Suprapubic skin (tissue), 4 donors: ENCODE data around the gene DISC1. TPM values are rescaled to one million over a fixed set of nuclear protein-coding genes. Genes with fewer than 3 reads are reported as not detected.

Experiments
- DNase-seq, 2 donors: peaks; one replicate each; pipeline ENCODE4 v3.0.0-alpha.2; 2019; ENCODE audit warnings: low spot score in 2 of 2
- H3K27ac ChIP-seq: fragments of 200-600 bp; sonication (generic); one replicate; pipeline ENCODE4 v1.5.1; 2019
- H3K27me3 ChIP-seq: fragments of 200-600 bp; sonication (generic); one replicate; pipeline ENCODE4 v1.5.1; 2019
- H3K36me3 ChIP-seq: fragments of 200-600 bp; sonication (generic); one replicate; pipeline ENCODE4 v1.5.1; 2019
- H3K4me1 ChIP-seq: fragments of 200-600 bp; sonication (generic); one replicate; pipeline ENCODE4 v1.5.1; 2019
- H3K4me3 ChIP-seq: fragments of 200-600 bp; sonication (generic); one replicate; pipeline ENCODE4 v1.5.1; 2019; ENCODE audit warnings: mild to moderate bottlenecking
- H3K9me3 ChIP-seq: fragments of 200-600 bp; sonication (generic); one replicate; pipeline ENCODE4 v1.5.1; 2019
- CTCF ChIP-seq, 2 donors: fragments of 200-600 bp in 1 of 2; fragments of 450-650 bp in 1 of 2; sonication (generic) in 1 of 2; IDR thresholded peaks; one replicate each; pipeline ENCODE4 v1.5.1; 2016 to 2019; ENCODE audit warnings: antibody characterized with exemption in 2 of 2, mild to moderate bottlenecking in 1 of 2, moderate library complexity in 1 of 2
- EP300 ChIP-seq: sonication (generic); formaldehyde crosslinking; IDR thresholded peaks from one replicate; pipeline ENCODE4 v1.6.1; 2017; ENCODE audit warnings: antibody characterized with exemption
- POLR2A ChIP-seq, 2 donors: fragments of 450-650 bp; IDR thresholded peaks; one replicate each; pipeline ENCODE4 v1.6.1; 2017; ENCODE audit warnings: antibody characterized with exemption in 2 of 2, mild to moderate bottlenecking in 2 of 2, moderate library complexity in 2 of 2
- POLR2AphosphoS5 ChIP-seq, 3 donors: sonication (generic); formaldehyde crosslinking; IDR thresholded peaks; one replicate each; pipeline ENCODE4 v1.6.1; 2017; ENCODE audit warnings: antibody characterized with exemption in 3 of 3
- WGBS: methylation state at CpG from one replicate; pipeline ENCODE4 v1.1.5; 2018; 5-methylcytosine and 5-hydroxymethylcytosine counted together
- total RNA-seq, 4 donors: library from RNA; depleted of rRNA; stranded (reverse); fragments of >200 nt; gene quantifications; one replicate each; pipeline ENCODE4 v1.1.0, GENCODE V29; 2016

Gene DISC1
- total RNA-seq, 4 donors from 2014 or later, result 3.0 to 8.4 (median 5.2) TPM

GRCh38 chr1:231919239-231919885 is 292.8 kb downstream of the DISC1 start:
- no peaks in the 10 kb centered on the region for H3K9me3 ChIP-seq
- no peaks in the 10 kb centered on the region for H3K36me3 ChIP-seq
- DNase-seq, result no peak
- peaks cover 9% of the 10 kb centered on the region for H3K4me1 ChIP-seq
- 54% methylated on average over 4 of the region's 4 CpGs for WGBS
- H3K27me3 ChIP-seq, result no peaks in the 10 kb centered on the region
- no peak for TF ChIP-seq EP300
- no peak for TF ChIP-seq POLR2AphosphoS5 (IDR thresholded peaks at IDR 0.05)
- no peak for TF ChIP-seq POLR2A (IDR thresholded peaks at IDR 0.05)
- TF ChIP-seq CTCF (IDR thresholded peaks at IDR 0.05), result no peak
- no peak overlapping the region for H3K4me3 ChIP-seq
- no peak overlapping the region for H3K27ac ChIP-seq

DNA sequence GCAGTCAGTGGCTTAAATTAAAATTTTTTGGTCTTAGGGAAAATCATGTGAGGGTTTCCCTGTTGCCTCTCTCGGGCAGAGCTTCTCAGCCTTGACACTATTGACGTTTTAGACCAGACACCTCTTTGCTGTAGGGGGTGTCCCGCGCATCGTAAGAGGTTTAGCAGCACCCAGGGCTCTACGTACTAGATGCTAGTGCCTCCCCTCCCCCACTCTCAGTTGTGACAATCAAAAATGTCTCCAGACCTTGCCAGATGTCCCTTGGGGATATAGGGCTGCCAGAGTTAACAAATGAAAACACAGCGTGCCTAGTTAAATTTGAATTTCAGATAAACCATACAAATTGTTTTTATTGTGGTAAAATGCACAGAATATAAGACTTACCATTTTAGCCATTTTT is 293.3 kb downstream of the DISC1 start:
- H3K4me3 ChIP-seq, result no peak overlapping the region
- 72% methylated on average over 7 of the region's 7 CpGs for WGBS
- no peaks in the 10 kb centered on the region for H3K27me3 ChIP-seq
- no peak for TF ChIP-seq POLR2AphosphoS5 (IDR thresholded peaks at IDR 0.05)
- TF ChIP-seq EP300, result no peak
- no peak for TF ChIP-seq POLR2A (IDR thresholded peaks at IDR 0.05)
- TF ChIP-seq CTCF (IDR thresholded peaks at IDR 0.05), result no peak
- peaks cover 9% of the 10 kb centered on the region for H3K4me1 ChIP-seq
- H3K9me3 ChIP-seq, result no peaks in the 10 kb centered on the region
- no peaks in the 10 kb centered on the region for H3K36me3 ChIP-seq
- DNase-seq, result no peak
- H3K27ac ChIP-seq, result no peak overlapping the region

DNA sequence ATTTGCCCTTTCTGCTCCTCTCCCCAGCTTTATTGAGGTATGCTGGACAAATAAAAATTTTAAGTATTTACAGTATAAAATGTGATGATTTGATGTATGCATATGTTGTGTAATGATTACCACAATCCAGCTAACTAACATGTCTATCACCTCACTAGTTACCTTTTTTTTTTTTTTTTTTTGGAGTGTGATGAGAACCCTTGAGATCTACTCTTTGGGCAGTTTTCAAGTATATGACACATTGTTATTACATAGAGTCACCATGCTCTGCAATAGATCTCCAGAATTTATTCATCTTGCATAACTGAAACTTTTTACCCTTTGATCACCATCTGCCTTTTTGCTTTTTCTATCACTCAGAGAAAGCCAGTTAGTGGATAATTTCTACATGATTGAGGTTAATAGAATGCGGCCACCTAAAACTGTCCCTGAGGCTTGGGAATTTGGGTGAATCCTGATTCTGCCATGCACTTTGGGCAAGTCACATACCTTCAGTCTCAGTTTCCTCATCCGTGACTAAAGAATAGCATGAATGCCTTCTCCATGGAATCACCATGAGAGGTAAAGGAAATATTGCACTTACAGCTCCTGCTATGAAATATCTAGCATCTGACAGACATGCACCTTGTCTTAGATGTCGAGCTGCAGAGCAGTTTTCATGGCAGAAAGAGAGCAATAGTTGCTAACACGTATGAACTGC is 295.2 kb downstream of the DISC1 start:
- no peaks in the 10 kb centered on the region for H3K9me3 ChIP-seq

DNA sequence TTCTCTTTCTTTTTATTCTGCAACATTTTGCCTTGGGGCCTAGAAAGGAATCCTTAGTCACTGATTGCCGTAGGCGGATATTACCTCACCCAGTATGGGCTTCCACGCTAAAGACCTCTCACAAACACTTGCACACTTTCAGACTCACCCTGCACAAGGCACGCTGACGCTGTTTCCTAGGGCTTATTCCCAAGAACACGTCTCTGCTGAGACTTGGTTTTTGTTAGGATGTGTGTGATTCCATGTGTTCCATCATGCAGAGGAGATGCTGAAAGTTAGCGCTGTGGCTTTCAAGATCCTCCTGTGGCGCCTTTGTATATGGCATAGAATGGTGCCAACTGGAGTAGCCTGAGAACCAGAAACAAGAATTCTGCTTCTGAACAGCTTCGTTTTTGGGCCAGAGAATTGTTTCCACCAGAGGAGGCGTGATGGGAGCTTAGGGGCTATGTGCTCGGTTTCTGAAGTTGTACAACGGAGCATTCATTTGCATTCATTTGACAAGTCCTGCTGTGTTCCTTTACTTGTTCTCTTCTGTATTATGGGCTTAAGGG is 297.0 kb downstream of the DISC1 start:
- Histone ChIP-seq H3K9me3 (no peaks in the 10 kb centered on the region), H3K36me3 (no peaks in the 10 kb centered on the region), H3K27me3 (no peaks in the 10 kb centered on the region), H3K4me3 (no peak overlapping the region), H3K4me1 (peaks cover 9% of the 10 kb centered on the region), H3K27ac (no peak overlapping the region)
- TF ChIP-seq POLR2A (IDR thresholded peaks at IDR 0.05) (no peak), EP300 (no peak), POLR2AphosphoS5 (IDR thresholded peaks at IDR 0.05) (no peak), CTCF (IDR thresholded peaks at IDR 0.05) (no peak)
- no peak for DNase-seq
- WGBS, result 92% methylated on average over 12 of the region's 12 CpGs

More for the DNA sequence above, 295.2 kb downstream of the DISC1 start:
- DNase-seq, result no peak
- TF ChIP-seq POLR2A (IDR thresholded peaks at IDR 0.05) (no peak), POLR2AphosphoS5 (IDR thresholded peaks at IDR 0.05) (no peak), CTCF (IDR thresholded peaks at IDR 0.05) (no peak), EP300 (no peak)
- H3K4me3 ChIP-seq, result no peak overlapping the region
- 97% methylated on average over 4 of the region's 4 CpGs for WGBS
- no peaks in the 10 kb centered on the region for H3K36me3 ChIP-seq
- H3K4me1 ChIP-seq, result peaks cover 9% of the 10 kb centered on the region
- no peaks in the 10 kb centered on the region for H3K27me3 ChIP-seq
- H3K27ac ChIP-seq, result no peak overlapping the region

- no peaks in the 10 kb centered on the region for H3K27me3 ChIP-seq
- no peaks in the 10 kb centered on the region for H3K9me3 ChIP-seq
- TF ChIP-seq POLR2AphosphoS5 (IDR thresholded peaks at IDR 0.05) (no peak), POLR2A (IDR thresholded peaks at IDR 0.05) (no peak), CTCF (IDR thresholded peaks at IDR 0.05) (no peak), EP300 (no peak)
- DNase-seq, result no peak
- 68% methylated on average over 7 of the region's 7 CpGs for WGBS
- no peak overlapping the region for H3K4me3 ChIP-seq
- H3K36me3 ChIP-seq, result no peaks in the 10 kb centered on the region
- H3K27ac ChIP-seq, result no peak overlapping the region
- peaks cover 15% of the 10 kb centered on the region for H3K4me1 ChIP-seq
Measured at GRCh38 chr1:231924180-231924579, 297.6 kb downstream of the DISC1 start.
